RPMI7951 (cell line): ENCODE measurements around the gene CCDC187. TPM values are rescaled to one million over a fixed set of nuclear protein-coding genes. Genes with fewer than 3 reads are reported as not detected.
"Not testable (repeated sequence)": the region's sequence is repeated elsewhere in the genome, so short reads cannot be mapped to it uniquely, and the experiment has no call there.

Source experiments
- DNase-seq: peaks from one replicate; pipeline ENCODE4 v3.0.0-alpha.2; 2012; ENCODE audit warnings: low read depth
- total RNA-seq: library from RNA; depleted of rRNA; stranded (reverse); fragments of >200 nt; shearing (Covaris generic); gene quantifications from 2 replicates; pipeline ENCODE4 v1.2.3, GENCODE V29; 2014

The CCDC187 gene
- total RNA-seq, 1 experiment from 2014 or later, result not detected

GRCh38 chr9:136267261-136268111 lies 36.4 kb downstream of the CCDC187 start:
- DNase-seq, result peak; percentile 72

GRCh38 chr9:136266641-136267040 lies 37.3 kb downstream of the CCDC187 start:
- not testable (repeated sequence) for DNase-seq

- no peak for DNase-seq
Measured at GRCh38 chr9:136265561-136266355, 38.1 kb downstream of the CCDC187 start.

GRCh38 chr9:136264441-136265405 lies 39.2 kb downstream of the CCDC187 start:
- no peak for DNase-seq

- no peak for DNase-seq
Measured at GRCh38 chr9:136264031-136264430, 39.9 kb downstream of the CCDC187 start.

GRCh38 chr9:136262671-136263178 lies 41.2 kb downstream of the CCDC187 start:
- DNase-seq, result no peak

- no peak for DNase-seq
Measured at GRCh38 chr9:136261686-136262430, 42.0 kb downstream of the CCDC187 start.

GRCh38 chr9:136260936-136261472 lies 42.9 kb downstream of the CCDC187 start:
- DNase-seq, result no peak

GRCh38 chr9:136260521-136260920 lies 43.4 kb downstream of the CCDC187 start:
- DNase-seq, result no peak

GRCh38 chr9:136259836-136260235 lies 44.1 kb downstream of the CCDC187 start:
- DNase-seq, result no peak

GRCh38 chr9:136259517-136259813 lies 44.4 kb downstream of the CCDC187 start:
- DNase-seq, result no peak

- DNase-seq, result no peak
Measured at GRCh38 chr9:136258786-136259516, 44.9 kb downstream of the CCDC187 start.

GRCh38 chr9:136258299-136258625 lies 45.6 kb downstream of the CCDC187 start:
- no peak for DNase-seq

GRCh38 chr9:136257381-136258298 lies 46.3 kb downstream of the CCDC187 start:
- no peak for DNase-seq

GRCh38 chr9:136255896-136256890 lies 47.7 kb downstream of the CCDC187 start:
- DNase-seq, result no peak

- DNase-seq, result peak; percentile 66
Measured at GRCh38 chr9:136255166-136255538, 48.7 kb downstream of the CCDC187 start.

GRCh38 chr9:136254381-136255165 lies 49.3 kb downstream of the CCDC187 start:
- peak; percentile 36 for DNase-seq
